ENCODE measurements around the gene RACGAP1. TPM values are rescaled to one million over a fixed set of nuclear protein-coding genes. Genes with fewer than 3 reads are reported as not detected.

RACGAP1 gene
- total RNA-seq, 1 experiment from 2014 or later, result 95.3 TPM

GRCh38 chr12:49962861-49963765, 62.2 kb downstream of the RACGAP1 start:
- no peaks in the 10 kb centered on the region for H3K79me2 ChIP-seq (ENCODE audit: low read length)
- no peaks in the 10 kb centered on the region for H3K9me3 ChIP-seq (ENCODE audit: low read length)
- BruUV-seq (replicated peaks), result no TSS peak
- no peaks in the 10 kb centered on the region for H3K27me3 ChIP-seq (ENCODE audit: low read length)
- H3K9me2 ChIP-seq (replicated peaks; ENCODE audit: low read length), result no peaks in the 10 kb centered on the region
- no peak for TF ChIP-seq EZH2 (IDR thresholded peaks at IDR 0.05; ENCODE audit: low read length, unreplicated experiment)
- TF ChIP-seq, protein P1, sequence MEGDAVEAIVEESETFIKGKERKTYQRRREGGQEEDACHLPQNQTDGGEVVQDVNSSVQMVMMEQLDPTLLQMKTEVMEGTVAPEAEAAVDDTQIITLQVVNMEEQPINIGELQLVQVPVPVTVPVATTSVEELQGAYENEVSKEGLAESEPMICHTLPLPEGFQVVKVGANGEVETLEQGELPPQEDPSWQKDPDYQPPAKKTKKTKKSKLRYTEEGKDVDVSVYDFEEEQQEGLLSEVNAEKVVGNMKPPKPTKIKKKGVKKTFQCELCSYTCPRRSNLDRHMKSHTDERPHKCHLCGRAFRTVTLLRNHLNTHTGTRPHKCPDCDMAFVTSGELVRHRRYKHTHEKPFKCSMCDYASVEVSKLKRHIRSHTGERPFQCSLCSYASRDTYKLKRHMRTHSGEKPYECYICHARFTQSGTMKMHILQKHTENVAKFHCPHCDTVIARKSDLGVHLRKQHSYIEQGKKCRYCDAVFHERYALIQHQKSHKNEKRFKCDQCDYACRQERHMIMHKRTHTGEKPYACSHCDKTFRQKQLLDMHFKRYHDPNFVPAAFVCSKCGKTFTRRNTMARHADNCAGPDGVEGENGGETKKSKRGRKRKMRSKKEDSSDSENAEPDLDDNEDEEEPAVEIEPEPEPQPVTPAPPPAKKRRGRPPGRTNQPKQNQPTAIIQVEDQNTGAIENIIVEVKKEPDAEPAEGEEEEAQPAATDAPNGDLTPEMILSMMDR (conservative IDR thresholded peaks at IDR 0.05; ENCODE audit: low read depth, low read length), result no peak
- no peak for TF ChIP-seq EZH2phosphoT487 (IDR thresholded peaks at IDR 0.05; ENCODE audit: borderline replicate concordance, low read length)
- POLR2A ChIA-PET (ENCODE audit: unreplicated experiment), result interaction anchor here (0.6 to 0.7 kb wide), 2 partner anchors 134 to 147 kb away, joined by 3 read pairs; no protein-coding TSS in a partner anchor
- ATAC-seq (peak; percentile 56), DNase-seq (peak; percentile 91)
- intact Hi-C loops (cut with micrococcal nuclease), result loop anchor here (10.0 kb wide), 2 partner anchors 98 to 188 kb away; no protein-coding TSS in a partner anchor
- CTCF ChIA-PET, result interaction anchor here (0.6 to 1.8 kb wide), 3 partner anchors 18 to 222 kb away, joined by 3 to 5 read pairs (median 4); partner anchors contain the start of gene TMBIM6
- H2AFZ ChIP-seq (ENCODE audit: low read length), result no peak overlapping the region
- no peaks in the 10 kb centered on the region for H3F3A ChIP-seq (ENCODE audit: low read length, unreplicated experiment)
- H3K4me3 ChIP-seq (ENCODE audit: low read length), result no peak overlapping the region
- no peak overlapping the region for H3K27ac ChIP-seq (ENCODE audit: low read length)
- no peaks in the 10 kb centered on the region for H3K36me3 ChIP-seq (ENCODE audit: low read depth, low read length)
- peaks cover 31% of the 10 kb centered on the region for H3K4me1 ChIP-seq (ENCODE audit: insufficient read depth, low read length)
- no peaks in the 10 kb centered on the region for H4K20me1 ChIP-seq (ENCODE audit: low read length)
- H3K4me2 ChIP-seq (ENCODE audit: low read length), result peak overlapping the region; percentile 61
- no peak overlapping the region for H3K9ac ChIP-seq (ENCODE audit: low read length)

GRCh38 chr12:49961993-49962764, 63.1 kb downstream of the RACGAP1 start:
- Histone ChIP-seq H2AFZ (ENCODE audit: low read length) (no peak overlapping the region), H3K9me2 (replicated peaks; ENCODE audit: low read length) (no peaks in the 10 kb centered on the region), H4K20me1 (ENCODE audit: low read length) (no peaks in the 10 kb centered on the region), H3K4me3 (ENCODE audit: low read length) (no peak overlapping the region), H3F3A (ENCODE audit: low read length, unreplicated experiment) (no peaks in the 10 kb centered on the region), H3K27ac (ENCODE audit: low read length) (no peak overlapping the region), H3K9ac (ENCODE audit: low read length) (no peak overlapping the region), H3K36me3 (ENCODE audit: low read depth, low read length) (no peaks in the 10 kb centered on the region), H3K27me3 (ENCODE audit: low read length) (no peaks in the 10 kb centered on the region), H3K9me3 (ENCODE audit: low read length) (no peaks in the 10 kb centered on the region), H3K4me1 (ENCODE audit: insufficient read depth, low read length) (peaks cover 29% of the 10 kb centered on the region), H3K79me2 (ENCODE audit: low read length) (no peaks in the 10 kb centered on the region), H3K4me2 (ENCODE audit: low read length) (peak overlapping the region; percentile 61)
- intact Hi-C loops (cut with micrococcal nuclease), result loop anchor here (10.0 kb wide), 2 partner anchors 97 to 187 kb away; no protein-coding TSS in a partner anchor
- ChIA-PET POLR2A (ENCODE audit: unreplicated experiment) (no interaction called here), CTCF (interaction anchor here (1.0 to 1.8 kb wide), 2 partner anchors 17 to 108 kb away, joined by 3 to 4 read pairs; no protein-coding TSS in a partner anchor)
- TF ChIP-seq EZH2 (IDR thresholded peaks at IDR 0.05; ENCODE audit: low read length, unreplicated experiment) (no peak), EZH2phosphoT487 (IDR thresholded peaks at IDR 0.05; ENCODE audit: borderline replicate concordance, low read length) (no peak)
- TF ChIP-seq, protein P1 (conservative IDR thresholded peaks at IDR 0.05; ENCODE audit: low read depth, low read length), result no peak
- BruUV-seq (replicated peaks), result no TSS peak
- ATAC-seq (no peak), DNase-seq (no peak)

All from PC-3 (cell line).